GM12892 (cell line): Measurements from ENCODE around the gene PLXNB2.

ENCODE experiments used
- POLR2A ChIP-seq: IDR thresholded peaks from 2 replicates; pipeline ENCODE4 v1.6.1; 2011; ENCODE audit warnings: low read depth, low read length, control low read depth
- POLR2AphosphoS5 ChIP-seq: IDR thresholded peaks from 2 replicates; pipeline ENCODE4 v1.6.1; 2011; ENCODE audit warnings: low read depth, low read length, control low read depth
- TAF1 ChIP-seq: IDR thresholded peaks from 2 replicates; pipeline ENCODE4 v1.6.1; 2011; ENCODE audit warnings: low read depth, mild to moderate bottlenecking, control low read depth, low read length, borderline replicate concordance

- TF ChIP-seq POLR2A (no peak), TAF1 (no peak), POLR2AphosphoS5 (no peak)
These were observed 47.0 kb downstream of the PLXNB2 start for GRCh38 chr22:50260434-50260800.
